H1 (cell line): ENCODE results near the gene MCF2L2. TPM values are rescaled to one million over a fixed set of nuclear protein-coding genes. Genes with fewer than 3 reads are reported as not detected.

ENCODE experiments used
- CTCF ChIA-PET: fragments of 300-600 bp; sonication (Branson Sonifier 250); formaldehyde crosslinking; loops from one replicate; lab custom pipeline; 2021; ENCODE audit not compliant: partially characterized antibody; lab: Charles Lee
- POLR2A ChIA-PET: fragments of 300-600 bp; sonication (Branson Sonifier 250); formaldehyde crosslinking; loops from one replicate; lab custom pipeline; 2021; ENCODE audit warnings: inconsistent platforms; ENCODE audit not compliant: partially characterized antibody; lab: Charles Lee
- DNase-seq, 2 experiments: peaks; one replicate each; pipeline versions ENCODE4 v3.0.0 to v3.0.0-alpha.2; 2010 to 2022; ENCODE audit warnings: low spot score in 2 of 2, low read depth in 1 of 2, mixed read lengths in 1 of 2
- FAIRE-seq: peaks from 2 replicates; lab custom pipeline; 2011; peaks lifted over from hg19 to GRCh38; lab: Jason Lieb, UNC
- H2AFZ ChIP-seq: 2 replicates; pipeline ENCODE4 v1.8.1; 2012; ENCODE audit warnings: low read length, inconsistent platforms
- H2AK5ac ChIP-seq: 2 replicates; pipeline ENCODE4 v1.6.1; 2013; ENCODE audit warnings: low read depth, low read length
- H2BK120ac ChIP-seq: replicated peaks from 2 replicates; pipeline ENCODE3; 2013; ENCODE audit warnings: low read depth, low read length, inconsistent platforms
- H2BK12ac ChIP-seq: 2 replicates; pipeline ENCODE4 v1.6.1; 2013; ENCODE audit warnings: low read depth, low read length
- H2BK15ac ChIP-seq: 2 replicates; pipeline ENCODE4 v1.6.1; 2013; ENCODE audit warnings: low read length
- H2BK20ac ChIP-seq: 2 replicates; pipeline ENCODE4 v1.6.1; 2013; ENCODE audit warnings: low read length
- H2BK5ac ChIP-seq: 2 replicates; pipeline ENCODE4 v1.6.1; 2013; ENCODE audit warnings: low read depth, low read length
- H3K14ac ChIP-seq: 2 replicates; pipeline ENCODE4 v1.6.1; 2013; ENCODE audit warnings: inconsistent platforms; ENCODE audit not compliant: insufficient read length
- H3K18ac ChIP-seq: 2 replicates; pipeline ENCODE4 v1.6.1; 2013; ENCODE audit warnings: low read length; ENCODE audit errors: extremely low read depth
- H3K23ac ChIP-seq: 2 replicates; pipeline ENCODE4 v1.6.1; 2013; ENCODE audit warnings: inconsistent platforms; ENCODE audit not compliant: insufficient read length
- H3K23me2 ChIP-seq: 2 replicates; pipeline ENCODE4 v1.6.1; 2013; ENCODE audit warnings: low read depth, low read length
- H3K27ac ChIP-seq: 2 replicates; pipeline ENCODE4 v1.6.1; 2011; ENCODE audit warnings: low read depth, low read length, inconsistent platforms
- H3K27me3 ChIP-seq, 4 experiments: replicated peaks in 1 of 4; 1 replicate in 1 of 4; 2 replicates in 3 of 4; pipeline versions ENCODE4 v1.6.1 to v1.8.1; 2011 to 2013; ENCODE audit warnings: low read length in 3 of 4, mild to moderate bottlenecking in 3 of 4, inconsistent platforms in 2 of 4, mixed read lengths in 2 of 4, moderate library complexity in 1 of 4; ENCODE audit not compliant: control insufficient read depth in 3 of 4, insufficient read depth in 3 of 4; ENCODE audit errors: extremely low read depth in 1 of 4
- H3K36me3 ChIP-seq, 4 experiments: 2 replicates each; pipeline versions ENCODE4 v1.6.1 to v1.8.1; 2011 to 2013; ENCODE audit warnings: mild to moderate bottlenecking in 4 of 4, low read length in 3 of 4, moderate library complexity in 2 of 4, control low read depth in 1 of 4, inconsistent platforms in 1 of 4; ENCODE audit not compliant: insufficient read depth in 4 of 4, control insufficient read depth in 2 of 4
- H3K4ac ChIP-seq: replicated peaks from 2 replicates; pipeline ENCODE3; 2013; ENCODE audit warnings: low read length, low read depth, mixed read lengths, inconsistent platforms; ENCODE audit not compliant: insufficient read length
- H3K4me1 ChIP-seq, 4 experiments: replicated peaks in 1 of 4; 1 replicate in 1 of 4; 2 replicates in 3 of 4; pipeline versions ENCODE4 v1.6.1 to v1.8.1; 2011 to 2013; ENCODE audit warnings: low read length in 3 of 4, inconsistent platforms in 2 of 4, mixed read lengths in 1 of 4; ENCODE audit not compliant: insufficient read depth in 4 of 4, control insufficient read depth in 3 of 4
- H3K4me2 ChIP-seq, 2 experiments: 2 replicates each; pipeline versions ENCODE4 v1.6.1 to v1.8.1; 2011 to 2013; ENCODE audit warnings: low read depth in 2 of 2, low read length in 2 of 2, control low read depth in 1 of 2, inconsistent platforms in 1 of 2, mild to moderate bottlenecking in 1 of 2; ENCODE audit not compliant: insufficient read depth in 1 of 2
- H3K4me3 ChIP-seq, 4 experiments: fragments of 200-600, 300-600 bp in 1 of 4; sonication (generic), shearing (Covaris generic), sonication (Bioruptor Twin) in 1 of 4; 2 replicates each; pipeline versions ENCODE4 v1.5.1 to v1.8.1; 2011 to 2016; ENCODE audit warnings: low read length in 4 of 4, low read depth in 3 of 4, control low read depth in 2 of 4, inconsistent platforms in 2 of 4, mild to moderate bottlenecking in 2 of 4, mixed read lengths in 1 of 4, moderate library complexity in 1 of 4; ENCODE audit not compliant: insufficient read depth in 2 of 4; ENCODE audit errors: extremely low read depth in 1 of 4
- H3K56ac ChIP-seq: replicated peaks from 2 replicates; pipeline ENCODE3; 2013; ENCODE audit warnings: low read depth, mild to moderate bottlenecking, mixed read lengths, low read length, inconsistent platforms; ENCODE audit not compliant: insufficient read length
- H3K79me1 ChIP-seq: 2 replicates; pipeline ENCODE4 v1.6.1; 2013; ENCODE audit warnings: low read depth, low read length, control low read depth
- H3K79me2 ChIP-seq, 2 experiments: 2 replicates each; pipeline versions ENCODE4 v1.6.1 to v1.8.1; 2012 to 2013; ENCODE audit warnings: low read length in 2 of 2, mild to moderate bottlenecking in 2 of 2, inconsistent platforms in 1 of 2; ENCODE audit not compliant: insufficient read depth in 2 of 2, control insufficient read depth in 1 of 2
- H3K9ac ChIP-seq, 4 experiments: replicated peaks in 1 of 4; 1 replicate in 1 of 4; 2 replicates in 3 of 4; pipeline versions ENCODE4 v1.6.1 to v1.8.1; 2011 to 2013; ENCODE audit warnings: low read depth in 3 of 4, low read length in 3 of 4, control low read depth in 2 of 4, mild to moderate bottlenecking in 2 of 4, moderate library complexity in 2 of 4, inconsistent platforms in 1 of 4; ENCODE audit errors: extremely low read depth in 1 of 4
- H3K9me3 ChIP-seq, 2 experiments: 2 replicates each; pipeline versions ENCODE4 v1.6.1 to v1.8.1; 2012 to 2013; ENCODE audit warnings: mild to moderate bottlenecking in 2 of 2, moderate library complexity in 2 of 2, control low read depth in 1 of 2, inconsistent platforms in 1 of 2, low read depth in 1 of 2, low read length in 1 of 2, mixed read lengths in 1 of 2; ENCODE audit not compliant: insufficient read depth in 2 of 2
- H4K20me1 ChIP-seq, 2 experiments: replicated peaks in 1 of 2; 2 replicates each; pipeline versions ENCODE3 to v1.8.1; 2011 to 2013; ENCODE audit warnings: inconsistent platforms in 2 of 2, low read length in 2 of 2, mild to moderate bottlenecking in 1 of 2; ENCODE audit not compliant: insufficient read depth in 2 of 2, control insufficient read depth in 1 of 2
- H4K5ac ChIP-seq: 2 replicates; pipeline ENCODE4 v1.6.1; 2013; ENCODE audit warnings: low read length, low read depth, mixed read lengths, inconsistent platforms; ENCODE audit not compliant: insufficient read length
- H4K8ac ChIP-seq: 2 replicates; pipeline ENCODE4 v1.8.0; 2013; ENCODE audit warnings: mild to moderate bottlenecking, moderate library complexity, low read length, inconsistent platforms; ENCODE audit not compliant: insufficient read depth; ENCODE audit errors: extremely low read depth
- H4K91ac ChIP-seq: replicated peaks from 2 replicates; pipeline ENCODE3; 2013; ENCODE audit warnings: low read length, mixed read lengths, inconsistent platforms; ENCODE audit not compliant: insufficient read length
- CEBPB ChIP-seq: IDR thresholded peaks from 2 replicates; pipeline ENCODE4 v1.6.1; 2012; ENCODE audit warnings: low read depth, low read length
- POLR2AphosphoS5 ChIP-seq: IDR thresholded peaks from 2 replicates; pipeline ENCODE4 v1.6.1; 2011; ENCODE audit warnings: low read depth, low read length
- TAF1 ChIP-seq: IDR thresholded peaks from 2 replicates; pipeline ENCODE4 v1.6.1; 2011; ENCODE audit warnings: mild to moderate bottlenecking, low read depth, low read length
- WGBS, 2 experiments: shearing (Covaris generic) in 1 of 2; methylation state at CpG; one replicate each; pipeline versions ENCODE4 v1.1.6 to v1.1.7; 2013 to 2015; ENCODE audit warnings: low lambda C conversion rate in 2 of 2, mixed read lengths in 2 of 2, inconsistent platforms in 1 of 2, low coverage in 1 of 2, missing lambda C conversion rate in 1 of 2; ENCODE audit not compliant: insufficient replicate concordance in 2 of 2, insufficient coverage in 1 of 2, insufficient read length in 1 of 2; ENCODE audit errors: extremely low coverage in 1 of 2, missing lambda C conversion rate in 1 of 2; 5-methylcytosine and 5-hydroxymethylcytosine counted together
- polyA plus RNA-seq, 7 experiments: library from polyadenylated mRNA; depleted of rRNA in 3 of 7; stranded (reverse) in 5 of 7; unstranded in 2 of 7; fragments of >200 nt in 5 of 7; fragments of 200-250 nt in 2 of 7; gene quantifications; 1 replicate in 5 of 7; 2 replicates in 1 of 7; 4 replicates in 1 of 7; pipeline versions ENCODE4 v1.2.1 to v1.2.3, GENCODE V29; 2011 to 2013; ENCODE audit warnings: missing spikeins in 2 of 7, mixed read lengths in 2 of 7
- total RNA-seq: library from RNA; stranded (reverse); fragmentation: NEBNext Ultra II Directional; extraction: Animal tissue kit (Norgen Biotek cat#: 25700); gene quantifications from 2 replicates; pipeline ENCODE4 v1.2.1, GENCODE V29; 2021

The MCF2L2 gene
- total and polyA plus RNA-seq, 2 of the 8 experiments (the other 6 are each of a cell fraction or from before 2014, with no cell fraction given) = 4.1 to 13.7 TPM

- H4K5ac ChIP-seq = no peak overlapping the region
- ChIA-PET CTCF (interaction anchor here (0.6 kb wide), 1 partner anchor 404 kb away, joined by 3 read pairs; no protein-coding TSS in a partner anchor), POLR2A (no interaction called here)
- no peak overlapping the region for H3K4me3 ChIP-seq
- no peak for FAIRE-seq
- H2BK20ac ChIP-seq = no peak overlapping the region
- no peak overlapping the region for H3K14ac ChIP-seq
- no peak overlapping the region for H3K4ac ChIP-seq
- H3K9ac ChIP-seq = no peak overlapping the region
- no peak overlapping the region for H4K91ac ChIP-seq
- H3K79me1 ChIP-seq = no peaks in the 10 kb centered on the region
- no peaks in the 10 kb centered on the region for H3K27me3 ChIP-seq
- no peak overlapping the region for H3K18ac ChIP-seq
- H4K8ac ChIP-seq = no peak overlapping the region
- H2BK5ac ChIP-seq = no peak overlapping the region
- no peak overlapping the region for H3K56ac ChIP-seq
- no peak overlapping the region for H3K23ac ChIP-seq
- H4K20me1 ChIP-seq = no peaks in the 10 kb centered on the region
- H2AFZ ChIP-seq = no peak overlapping the region
- no peaks in the 10 kb centered on the region for H3K79me2 ChIP-seq
- no peaks in the 10 kb centered on the region for H3K23me2 ChIP-seq
- H3K4me1 ChIP-seq = no peaks in the 10 kb centered on the region; a peak in 1 of 7 replicates
- H2BK12ac ChIP-seq = no peak overlapping the region
- H2BK15ac ChIP-seq = no peak overlapping the region
- H3K27ac ChIP-seq = no peak overlapping the region
- no peaks in the 10 kb centered on the region for H3K9me3 ChIP-seq
- WGBS, 2 experiments = 93% methylated on average over 2 of the region's 2 CpGs; no CpG with 5 or more reads in 1 of the 2 experiments
- DNase-seq = no peak
- no peak overlapping the region for H2AK5ac ChIP-seq
- TF ChIP-seq CEBPB (no peak), POLR2AphosphoS5 (no peak), TAF1 (no peak)
- no peak overlapping the region for H2BK120ac ChIP-seq
- H3K4me2 ChIP-seq = no peak overlapping the region
- no peaks in the 10 kb centered on the region for H3K36me3 ChIP-seq
Observed at GRCh38 chr3:183134844-183135243, 293.6 kb downstream of the MCF2L2 start.
